ENCODE results near the gene MRPL50. TPM values are rescaled to one million over a fixed set of nuclear protein-coding genes. Genes with fewer than 3 reads are reported as not detected.

Gene MRPL50
- total and polyA plus RNA-seq, 2 experiments from 2014 or later, result 25.5 to 59.0 TPM

DNA sequence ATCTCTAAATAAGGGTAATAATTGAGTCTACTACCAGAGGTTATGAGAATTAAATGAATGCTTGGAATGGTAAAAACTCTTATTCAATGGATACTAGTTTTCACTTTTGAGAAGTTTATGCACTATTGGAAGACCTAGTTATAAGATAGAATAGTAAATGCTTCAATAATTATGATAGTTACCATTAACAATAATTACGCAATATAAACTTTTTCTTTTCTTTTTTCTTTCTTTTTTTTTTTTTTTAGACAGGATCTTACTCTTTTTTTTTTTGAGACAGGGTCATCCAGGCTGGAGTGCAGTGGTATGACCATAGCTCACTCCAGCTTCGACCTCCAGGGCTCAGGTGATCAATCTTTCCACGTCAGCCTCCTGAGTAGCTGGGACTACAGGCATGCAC lies 30.5 kb upstream of the MRPL50 start:
- Histone ChIP-seq H3K27me3 (ENCODE audit: insufficient read depth) (no peaks in the 10 kb centered on the region), H4K20me1 (replicated peaks; ENCODE audit: insufficient read depth) (no peaks in the 10 kb centered on the region), H3K79me2 (replicated peaks; ENCODE audit: insufficient read depth) (no peaks in the 10 kb centered on the region), H3K4me3 (no peak overlapping the region), H3K36me3 (ENCODE audit: insufficient read depth) (no peaks in the 10 kb centered on the region), H3F3A (replicated peaks; ENCODE audit: low read depth) (no peaks in the 10 kb centered on the region), H2AFZ (no peak overlapping the region), H3K4me2 (no peak overlapping the region), H3K4me1 (ENCODE audit: insufficient read depth) (no peaks in the 10 kb centered on the region), H3K27ac (ENCODE audit: low read depth) (no peak overlapping the region), H3K9me2 (ENCODE audit: insufficient read depth) (peaks cover 12% of the 10 kb centered on the region)
- DNase-seq (ENCODE audit: low spot score) (no peak), ATAC-seq (no peak)
- Mint-ChIP-seq H3K36me3 (ENCODE audit: low read depth) (no peaks in the 10 kb centered on the region), H3K4me3 (no peak overlapping the region), H3K27me3 (ENCODE audit: insufficient read depth, low read depth, poor library complexity) (peaks cover 3% of the 10 kb centered on the region), H3K27ac (no peak overlapping the region), H3K4me1 (no peaks in the 10 kb centered on the region), H3K9me3 (no peaks in the 10 kb centered on the region)
- TF ChIP-seq, protein P1, sequence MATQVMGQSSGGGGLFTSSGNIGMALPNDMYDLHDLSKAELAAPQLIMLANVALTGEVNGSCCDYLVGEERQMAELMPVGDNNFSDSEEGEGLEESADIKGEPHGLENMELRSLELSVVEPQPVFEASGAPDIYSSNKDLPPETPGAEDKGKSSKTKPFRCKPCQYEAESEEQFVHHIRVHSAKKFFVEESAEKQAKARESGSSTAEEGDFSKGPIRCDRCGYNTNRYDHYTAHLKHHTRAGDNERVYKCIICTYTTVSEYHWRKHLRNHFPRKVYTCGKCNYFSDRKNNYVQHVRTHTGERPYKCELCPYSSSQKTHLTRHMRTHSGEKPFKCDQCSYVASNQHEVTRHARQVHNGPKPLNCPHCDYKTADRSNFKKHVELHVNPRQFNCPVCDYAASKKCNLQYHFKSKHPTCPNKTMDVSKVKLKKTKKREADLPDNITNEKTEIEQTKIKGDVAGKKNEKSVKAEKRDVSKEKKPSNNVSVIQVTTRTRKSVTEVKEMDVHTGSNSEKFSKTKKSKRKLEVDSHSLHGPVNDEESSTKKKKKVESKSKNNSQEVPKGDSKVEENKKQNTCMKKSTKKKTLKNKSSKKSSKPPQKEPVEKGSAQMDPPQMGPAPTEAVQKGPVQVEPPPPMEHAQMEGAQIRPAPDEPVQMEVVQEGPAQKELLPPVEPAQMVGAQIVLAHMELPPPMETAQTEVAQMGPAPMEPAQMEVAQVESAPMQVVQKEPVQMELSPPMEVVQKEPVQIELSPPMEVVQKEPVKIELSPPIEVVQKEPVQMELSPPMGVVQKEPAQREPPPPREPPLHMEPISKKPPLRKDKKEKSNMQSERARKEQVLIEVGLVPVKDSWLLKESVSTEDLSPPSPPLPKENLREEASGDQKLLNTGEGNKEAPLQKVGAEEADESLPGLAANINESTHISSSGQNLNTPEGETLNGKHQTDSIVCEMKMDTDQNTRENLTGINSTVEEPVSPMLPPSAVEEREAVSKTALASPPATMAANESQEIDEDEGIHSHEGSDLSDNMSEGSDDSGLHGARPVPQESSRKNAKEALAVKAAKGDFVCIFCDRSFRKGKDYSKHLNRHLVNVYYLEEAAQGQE (IDR thresholded peaks at IDR 0.05; ENCODE audit: unreplicated experiment), result no peak
- TF ChIP-seq EZH2 (IDR thresholded peaks at IDR 0.05; ENCODE audit: low read depth, unreplicated experiment) (no peak), JUNB (IDR thresholded peaks at IDR 0.05; ENCODE audit: unreplicated experiment) (no peak)

DNA sequence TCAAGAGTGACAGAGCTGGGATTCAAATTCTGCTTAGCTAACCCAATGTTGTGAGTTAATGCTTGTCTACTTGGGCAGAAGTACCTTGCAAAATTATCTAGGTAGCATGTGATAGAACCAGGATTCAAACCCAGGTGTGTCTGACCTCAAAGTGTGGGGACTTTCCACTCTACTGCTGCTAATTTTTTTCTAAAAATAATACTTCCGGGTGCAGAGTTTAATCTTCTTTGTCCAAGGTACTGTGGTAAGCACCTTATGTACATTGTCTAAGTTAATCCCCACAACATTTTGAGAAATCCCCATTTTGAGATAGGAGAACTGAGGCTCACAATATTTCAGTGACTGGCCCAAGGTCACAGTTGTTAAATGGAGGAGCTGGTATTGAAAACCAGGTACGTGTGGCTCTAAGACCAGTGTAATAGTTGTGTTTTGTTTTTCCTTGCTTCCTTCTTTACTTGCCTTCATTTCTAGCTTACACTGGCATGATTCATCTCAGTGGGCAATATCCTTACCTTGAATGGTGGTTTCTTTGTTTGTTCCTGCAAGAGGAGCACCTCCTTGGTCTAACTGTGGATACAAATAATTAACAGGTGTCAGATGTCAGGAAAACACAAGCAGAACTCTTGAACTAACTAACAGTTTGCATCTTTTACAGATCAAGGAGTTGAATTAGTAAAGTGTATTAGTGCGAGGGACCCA lies 29.7 kb upstream of the MRPL50 start:
- no peaks in the 10 kb centered on the region for H3K79me2 ChIP-seq (replicated peaks; ENCODE audit: insufficient read depth)
- H3K9me2 ChIP-seq (ENCODE audit: insufficient read depth), result peaks cover 12% of the 10 kb centered on the region
- Mint-ChIP-seq H3K27ac (no peak overlapping the region), H3K4me3 (no peak overlapping the region), H3K36me3 (ENCODE audit: low read depth) (no peaks in the 10 kb centered on the region), H3K27me3 (ENCODE audit: insufficient read depth, low read depth, poor library complexity) (peaks cover 3% of the 10 kb centered on the region), H3K4me1 (no peaks in the 10 kb centered on the region; the same call in 2 of the 3 replicates), H3K9me3 (no peaks in the 10 kb centered on the region)
- ATAC-seq (no peak), DNase-seq (ENCODE audit: low spot score) (no peak)
- no peaks in the 10 kb centered on the region for H4K20me1 ChIP-seq (replicated peaks; ENCODE audit: insufficient read depth)
- H3K4me3 ChIP-seq, result no peak overlapping the region
- no peaks in the 10 kb centered on the region for H3F3A ChIP-seq (replicated peaks; ENCODE audit: low read depth)
- no peaks in the 10 kb centered on the region for H3K4me1 ChIP-seq (ENCODE audit: insufficient read depth)
- no peak overlapping the region for H3K27ac ChIP-seq (ENCODE audit: low read depth)
- H3K36me3 ChIP-seq (ENCODE audit: insufficient read depth), result no peaks in the 10 kb centered on the region
- TF ChIP-seq EZH2 (IDR thresholded peaks at IDR 0.05; ENCODE audit: low read depth, unreplicated experiment), result no peak
- no peak for TF ChIP-seq POLR2AphosphoS5 (IDR thresholded peaks at IDR 0.05; ENCODE audit: low read depth)
- TF ChIP-seq, protein P2, sequence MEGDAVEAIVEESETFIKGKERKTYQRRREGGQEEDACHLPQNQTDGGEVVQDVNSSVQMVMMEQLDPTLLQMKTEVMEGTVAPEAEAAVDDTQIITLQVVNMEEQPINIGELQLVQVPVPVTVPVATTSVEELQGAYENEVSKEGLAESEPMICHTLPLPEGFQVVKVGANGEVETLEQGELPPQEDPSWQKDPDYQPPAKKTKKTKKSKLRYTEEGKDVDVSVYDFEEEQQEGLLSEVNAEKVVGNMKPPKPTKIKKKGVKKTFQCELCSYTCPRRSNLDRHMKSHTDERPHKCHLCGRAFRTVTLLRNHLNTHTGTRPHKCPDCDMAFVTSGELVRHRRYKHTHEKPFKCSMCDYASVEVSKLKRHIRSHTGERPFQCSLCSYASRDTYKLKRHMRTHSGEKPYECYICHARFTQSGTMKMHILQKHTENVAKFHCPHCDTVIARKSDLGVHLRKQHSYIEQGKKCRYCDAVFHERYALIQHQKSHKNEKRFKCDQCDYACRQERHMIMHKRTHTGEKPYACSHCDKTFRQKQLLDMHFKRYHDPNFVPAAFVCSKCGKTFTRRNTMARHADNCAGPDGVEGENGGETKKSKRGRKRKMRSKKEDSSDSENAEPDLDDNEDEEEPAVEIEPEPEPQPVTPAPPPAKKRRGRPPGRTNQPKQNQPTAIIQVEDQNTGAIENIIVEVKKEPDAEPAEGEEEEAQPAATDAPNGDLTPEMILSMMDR (conservative IDR thresholded peaks at IDR 0.05; ENCODE audit: low read depth in 2 of 2), result no peak
- TF ChIP-seq, protein P1 (IDR thresholded peaks at IDR 0.05; ENCODE audit: unreplicated experiment), result no peak
- no peak for TF ChIP-seq STAT1 (IDR thresholded peaks at IDR 0.05; ENCODE audit: unreplicated experiment)
- TF ChIP-seq EZH2phosphoT487 (IDR thresholded peaks at IDR 0.05; ENCODE audit: unreplicated experiment), result no peak
- TF ChIP-seq ZNF331 (CRISPR knock-in tag; IDR thresholded peaks at IDR 0.05; ENCODE audit: low read depth), result no peak
- TF ChIP-seq ZNF114 (CRISPR knock-in tag; IDR thresholded peaks at IDR 0.05), result no peak
- no peak overlapping the region for H2AFZ ChIP-seq
- H3K27me3 ChIP-seq (ENCODE audit: insufficient read depth), result no peaks in the 10 kb centered on the region
- no peak overlapping the region for H3K4me2 ChIP-seq

Data from GM23338 (cell line).